Ascending aorta (tissue), 2 donors: ENCODE data around the gene ANKRD44. TPM values are rescaled to one million over a fixed set of nuclear protein-coding genes. Genes with fewer than 3 reads are reported as not detected.

Source experiments
- DNase-seq, 2 donors: peaks; one replicate each; pipeline ENCODE4 v3.0.0-alpha.2; 2019; ENCODE audit warnings: low spot score in 2 of 2
- H3K27ac ChIP-seq, 2 donors: fragments of 200-600 bp; sonication (generic); one replicate each; pipeline ENCODE4 v1.5.1; 2016 to 2017; ENCODE audit warnings: mild to moderate bottlenecking in 1 of 2
- H3K27me3 ChIP-seq: fragments of 200-600 bp; sonication (generic); one replicate; pipeline ENCODE4 v1.5.1; 2017
- H3K36me3 ChIP-seq, 2 donors: fragments of 200-600 bp; sonication (generic); one replicate each; pipeline ENCODE4 v1.5.1; 2016
- H3K4me1 ChIP-seq, 2 donors: fragments of 200-600 bp; sonication (generic); one replicate each; pipeline ENCODE4 v1.5.1; 2016 to 2017; ENCODE audit warnings: mild to moderate bottlenecking in 1 of 2
- H3K4me3 ChIP-seq, 2 donors: fragments of 200-600 bp; sonication (generic); one replicate each; pipeline ENCODE4 v1.5.1; 2016 to 2017; ENCODE audit warnings: mild to moderate bottlenecking in 1 of 2
- H3K9me3 ChIP-seq, 2 donors: fragments of 200-600 bp; sonication (generic); one replicate each; pipeline ENCODE4 v1.5.1; 2016
- intact Hi-C: fragments of 100-400 bp; cut with DNase I; formaldehyde crosslinking; loops from one replicate; pipeline ENCODE4 v1.15.1; 2023
- total RNA-seq: library from RNA; depleted of rRNA; stranded (reverse); fragments of >200 nt; gene quantifications from one replicate; pipeline ENCODE4 v1.1.0, GENCODE V29; 2016
- TF ChIP-seq, protein P1 (sequence below), 3 experiments: fragments of 200-600 bp in 2 of 3; fragments of 450-650 bp in 1 of 3; sonication (generic) in 2 of 3; IDR thresholded peaks; one replicate each; pipeline ENCODE4 v1.5.1; 2016 to 2019; ENCODE audit warnings: antibody characterized with exemption in 3 of 3, mild to moderate bottlenecking in 1 of 3, moderate library complexity in 1 of 3

ANKRD44 gene
- total RNA-seq, 1 donor from 2014 or later = 66.3 TPM

DNA sequence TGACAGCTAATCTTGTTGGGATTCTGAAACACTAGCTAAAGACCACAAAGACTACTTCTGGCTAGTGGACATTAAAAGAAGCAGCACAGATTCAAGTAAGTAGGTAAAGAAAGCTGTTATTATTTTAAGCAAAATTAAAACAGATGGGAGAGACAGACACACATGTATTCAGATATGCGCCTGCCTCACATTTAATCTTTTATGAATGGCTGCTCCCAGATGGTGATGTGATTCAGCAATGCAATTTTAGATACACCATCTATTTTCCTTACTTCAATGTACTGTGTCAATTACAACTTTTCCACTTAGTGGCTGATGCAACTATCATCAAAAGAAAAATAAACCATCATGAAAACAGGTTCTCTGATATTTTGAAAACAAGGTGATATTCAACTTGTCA lies 251.1 kb downstream of the ANKRD44 start:
- no peak overlapping the region for H3K27ac ChIP-seq
- TF ChIP-seq, protein P1, sequence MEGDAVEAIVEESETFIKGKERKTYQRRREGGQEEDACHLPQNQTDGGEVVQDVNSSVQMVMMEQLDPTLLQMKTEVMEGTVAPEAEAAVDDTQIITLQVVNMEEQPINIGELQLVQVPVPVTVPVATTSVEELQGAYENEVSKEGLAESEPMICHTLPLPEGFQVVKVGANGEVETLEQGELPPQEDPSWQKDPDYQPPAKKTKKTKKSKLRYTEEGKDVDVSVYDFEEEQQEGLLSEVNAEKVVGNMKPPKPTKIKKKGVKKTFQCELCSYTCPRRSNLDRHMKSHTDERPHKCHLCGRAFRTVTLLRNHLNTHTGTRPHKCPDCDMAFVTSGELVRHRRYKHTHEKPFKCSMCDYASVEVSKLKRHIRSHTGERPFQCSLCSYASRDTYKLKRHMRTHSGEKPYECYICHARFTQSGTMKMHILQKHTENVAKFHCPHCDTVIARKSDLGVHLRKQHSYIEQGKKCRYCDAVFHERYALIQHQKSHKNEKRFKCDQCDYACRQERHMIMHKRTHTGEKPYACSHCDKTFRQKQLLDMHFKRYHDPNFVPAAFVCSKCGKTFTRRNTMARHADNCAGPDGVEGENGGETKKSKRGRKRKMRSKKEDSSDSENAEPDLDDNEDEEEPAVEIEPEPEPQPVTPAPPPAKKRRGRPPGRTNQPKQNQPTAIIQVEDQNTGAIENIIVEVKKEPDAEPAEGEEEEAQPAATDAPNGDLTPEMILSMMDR (IDR thresholded peaks at IDR 0.05) = no peak
- H3K4me1 ChIP-seq = no peaks in the 10 kb centered on the region
- H3K27me3 ChIP-seq = no peaks in the 10 kb centered on the region
- DNase-seq = no peak
- peaks cover 0 to 10% of the 10 kb centered on the region in 2 donors for H3K36me3 ChIP-seq
- peaks cover 0 to 3% of the 10 kb centered on the region in 2 donors for H3K9me3 ChIP-seq
- intact Hi-C loops = no loop called here
- no peak overlapping the region for H3K4me3 ChIP-seq

DNA sequence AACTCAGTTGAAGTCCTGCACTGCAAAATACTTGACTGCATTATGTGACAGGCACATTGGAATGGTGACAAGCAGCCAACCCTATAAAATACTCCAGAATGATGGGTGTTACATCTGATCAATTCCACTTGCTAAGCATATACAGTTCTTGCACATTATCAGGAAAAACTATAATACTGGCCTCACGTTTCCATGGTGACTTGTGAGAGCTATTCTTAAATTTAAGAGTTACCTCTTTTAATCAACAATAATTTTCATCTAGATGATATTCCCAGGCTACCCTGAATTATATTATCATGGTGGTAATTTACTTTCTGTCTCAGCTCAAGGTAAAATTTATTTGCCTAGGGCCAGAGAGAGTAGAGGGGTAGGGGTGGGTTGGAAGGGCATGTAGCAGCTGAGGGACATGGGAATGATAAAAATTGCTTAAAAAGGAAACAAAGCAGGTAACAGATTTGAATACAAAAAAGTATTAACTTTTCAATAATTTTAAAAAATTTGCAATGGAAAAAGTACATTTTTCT lies 251.7 kb downstream of the ANKRD44 start:
- no peaks in the 10 kb centered on the region for H3K27me3 ChIP-seq
- TF ChIP-seq, protein P1 (IDR thresholded peaks at IDR 0.05) = no peak
- peaks cover 0 to 3% of the 10 kb centered on the region in 2 donors for H3K9me3 ChIP-seq
- no peak overlapping the region for H3K4me3 ChIP-seq
- DNase-seq = no peak
- no peaks in the 10 kb centered on the region for H3K4me1 ChIP-seq
- intact Hi-C loops = no loop called here
- H3K36me3 ChIP-seq = peaks cover 0 to 10% of the 10 kb centered on the region in 2 donors
- H3K27ac ChIP-seq = no peak overlapping the region

DNA sequence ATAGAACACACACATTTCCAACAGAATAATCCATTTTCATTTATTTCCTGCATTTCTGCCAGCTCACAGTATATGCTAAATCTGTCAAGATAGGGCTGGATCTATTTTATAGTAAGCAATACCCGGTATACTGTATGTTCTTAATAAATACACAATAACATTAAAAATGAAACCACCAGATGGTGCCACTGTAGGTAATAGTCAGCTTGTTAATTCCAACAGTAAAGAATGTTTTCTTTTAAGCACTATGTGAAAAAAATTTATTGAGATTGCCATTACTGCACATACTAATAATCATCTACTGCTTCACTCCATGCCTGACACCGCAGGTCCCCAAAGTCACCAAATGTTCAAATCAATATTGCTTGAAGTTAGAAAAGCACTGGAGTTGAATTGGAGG lies 252.6 kb downstream of the ANKRD44 start:
- H3K27ac ChIP-seq = no peak overlapping the region
- H3K36me3 ChIP-seq = peaks cover 0 to 10% of the 10 kb centered on the region in 2 donors
- intact Hi-C loops = no loop called here
- no peaks in the 10 kb centered on the region for H3K27me3 ChIP-seq
- no peaks in the 10 kb centered on the region for H3K4me1 ChIP-seq
- H3K9me3 ChIP-seq = peaks cover 0 to 3% of the 10 kb centered on the region in 2 donors
- no peak for DNase-seq
- no peak overlapping the region for H3K4me3 ChIP-seq
- TF ChIP-seq, protein P1 (IDR thresholded peaks at IDR 0.05) = no peak

DNA sequence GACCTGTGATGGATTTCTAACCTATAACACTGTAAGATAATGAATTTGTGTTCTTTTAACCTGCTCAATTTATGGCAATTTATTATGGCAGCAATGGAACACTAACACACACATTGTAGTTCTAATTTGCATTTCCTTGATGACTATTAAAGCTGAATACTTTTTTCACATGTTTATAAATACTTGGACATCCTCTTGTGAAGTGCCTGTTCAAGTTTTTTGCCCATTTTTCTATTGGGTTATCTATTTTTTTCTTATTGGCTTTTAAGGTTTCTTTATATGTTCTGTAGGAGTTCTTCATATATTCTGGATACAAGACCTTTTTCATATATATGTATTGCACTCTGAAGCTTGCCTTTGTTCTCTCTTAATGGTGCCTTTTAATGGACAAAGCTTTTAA lies 255.5 kb downstream of the ANKRD44 start:
- H3K27ac ChIP-seq = no peak overlapping the region
- TF ChIP-seq, protein P1 (IDR thresholded peaks at IDR 0.05) = no peak
- no peaks in the 10 kb centered on the region for H3K27me3 ChIP-seq
- no peak for DNase-seq
- intact Hi-C loops = no loop called here
- H3K4me3 ChIP-seq = no peak overlapping the region
- H3K4me1 ChIP-seq = no peaks in the 10 kb centered on the region
- peaks cover 0 to 3% of the 10 kb centered on the region in 2 donors for H3K9me3 ChIP-seq
- peaks cover 5 to 11% of the 10 kb centered on the region in 2 donors for H3K36me3 ChIP-seq

DNA sequence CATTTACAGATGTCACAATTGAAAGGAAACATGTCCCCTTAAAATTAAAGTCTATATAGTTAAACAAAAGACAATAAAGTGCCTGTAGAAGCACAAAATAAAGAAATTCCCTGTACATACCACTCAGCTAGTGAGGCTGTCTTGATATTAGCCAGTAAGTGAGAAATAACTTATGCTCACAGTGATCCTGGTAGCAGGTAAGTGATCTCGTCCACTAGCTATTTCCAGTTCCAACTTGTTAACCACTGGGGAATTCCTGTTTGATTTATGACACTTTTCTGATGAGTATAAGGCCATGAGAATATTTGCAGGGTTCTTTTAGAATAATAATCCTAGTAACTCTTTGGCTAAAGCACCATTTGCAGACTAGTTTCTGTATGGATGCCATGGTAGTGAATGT lies 256.1 kb downstream of the ANKRD44 start:
- no peak overlapping the region for H3K27ac ChIP-seq
- DNase-seq = no peak
- no peak overlapping the region for H3K4me3 ChIP-seq
- H3K4me1 ChIP-seq = no peaks in the 10 kb centered on the region
- intact Hi-C loops = no loop called here
- TF ChIP-seq, protein P1 (IDR thresholded peaks at IDR 0.05) = no peak
- no peaks in the 10 kb centered on the region for H3K27me3 ChIP-seq
- H3K9me3 ChIP-seq = peaks cover 0 to 3% of the 10 kb centered on the region in 2 donors
- peaks cover 5 to 11% of the 10 kb centered on the region in 2 donors for H3K36me3 ChIP-seq

DNA sequence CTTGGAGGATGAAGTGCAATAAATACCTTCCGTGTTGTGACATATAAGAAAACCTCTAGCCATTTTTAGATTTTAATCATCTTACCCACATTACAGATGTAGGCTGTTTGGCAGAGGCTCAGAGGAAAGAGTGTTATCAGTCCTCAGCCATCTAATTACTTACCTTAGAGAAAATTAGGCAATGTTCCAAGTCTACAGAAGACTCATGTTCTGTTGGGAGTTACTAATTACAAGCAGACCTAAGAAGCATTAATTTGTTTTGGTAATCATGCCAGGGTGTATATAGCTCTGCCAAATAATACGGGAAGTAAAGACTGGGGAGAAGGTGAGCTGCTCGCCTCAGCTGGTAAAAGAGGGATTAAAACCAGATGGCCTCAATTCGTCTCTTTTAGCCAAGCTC lies 258.2 kb downstream of the ANKRD44 start:
- Histone ChIP-seq H3K36me3 (peaks cover 5 to 11% of the 10 kb centered on the region in 2 donors), H3K4me3 (no peak overlapping the region), H3K9me3 (peaks cover 0 to 3% of the 10 kb centered on the region in 2 donors), H3K27me3 (no peaks in the 10 kb centered on the region), H3K27ac (no peak overlapping the region), H3K4me1 (no peaks in the 10 kb centered on the region)
- intact Hi-C loops = no loop called here
- no peak for DNase-seq
- TF ChIP-seq, protein P1 (IDR thresholded peaks at IDR 0.05) = no peak
